22Rv1 (cell line): ENCODE measurements around the gene RAD51B.

ENCODE experiments used
- ZFX ChIP-seq: fragments of 450-650 bp; IDR thresholded peaks from 2 replicates; pipeline ENCODE4 v1.6.1; 2017; ENCODE audit warnings: antibody characterized with exemption, borderline replicate concordance
- TF ChIP-seq, protein P1 (sequence below): fragments of 450-650 bp; IDR thresholded peaks from 2 replicates; pipeline ENCODE4 v1.5.1; 2017; ENCODE audit warnings: mild to moderate bottlenecking

DNA sequence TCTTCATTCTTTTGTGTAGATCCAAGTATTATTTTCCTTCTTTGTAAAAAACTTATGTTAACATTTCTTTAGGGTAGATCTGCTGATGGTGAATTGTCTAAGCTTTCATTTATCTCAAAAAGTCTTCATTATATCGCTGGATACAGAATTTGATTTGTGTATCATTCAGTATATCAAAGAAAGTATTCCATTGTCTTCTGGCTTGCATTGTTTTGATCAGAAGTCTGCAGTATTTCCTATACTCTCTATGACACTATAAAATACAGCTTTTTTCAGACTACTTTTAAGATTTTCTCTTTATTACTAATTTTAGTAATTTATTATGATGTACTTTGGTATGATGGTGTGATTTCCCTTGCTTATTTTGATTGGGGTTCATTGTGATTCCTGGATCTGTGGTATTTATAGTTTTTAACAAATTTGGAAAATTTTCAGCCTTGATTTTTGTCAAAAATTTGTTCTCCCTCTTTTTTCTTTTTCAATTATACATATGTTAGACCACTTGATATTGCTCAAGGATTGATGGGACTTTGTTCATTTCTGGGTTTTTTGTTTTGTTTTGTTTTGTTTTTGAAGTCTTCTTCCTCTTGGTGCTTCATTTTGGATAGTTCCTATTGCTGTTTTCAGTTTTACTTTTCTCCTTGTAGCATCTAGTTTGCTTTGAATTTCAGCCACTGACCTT lies 796.8 kb downstream of the RAD51B start:
- TF ChIP-seq, protein P1, sequence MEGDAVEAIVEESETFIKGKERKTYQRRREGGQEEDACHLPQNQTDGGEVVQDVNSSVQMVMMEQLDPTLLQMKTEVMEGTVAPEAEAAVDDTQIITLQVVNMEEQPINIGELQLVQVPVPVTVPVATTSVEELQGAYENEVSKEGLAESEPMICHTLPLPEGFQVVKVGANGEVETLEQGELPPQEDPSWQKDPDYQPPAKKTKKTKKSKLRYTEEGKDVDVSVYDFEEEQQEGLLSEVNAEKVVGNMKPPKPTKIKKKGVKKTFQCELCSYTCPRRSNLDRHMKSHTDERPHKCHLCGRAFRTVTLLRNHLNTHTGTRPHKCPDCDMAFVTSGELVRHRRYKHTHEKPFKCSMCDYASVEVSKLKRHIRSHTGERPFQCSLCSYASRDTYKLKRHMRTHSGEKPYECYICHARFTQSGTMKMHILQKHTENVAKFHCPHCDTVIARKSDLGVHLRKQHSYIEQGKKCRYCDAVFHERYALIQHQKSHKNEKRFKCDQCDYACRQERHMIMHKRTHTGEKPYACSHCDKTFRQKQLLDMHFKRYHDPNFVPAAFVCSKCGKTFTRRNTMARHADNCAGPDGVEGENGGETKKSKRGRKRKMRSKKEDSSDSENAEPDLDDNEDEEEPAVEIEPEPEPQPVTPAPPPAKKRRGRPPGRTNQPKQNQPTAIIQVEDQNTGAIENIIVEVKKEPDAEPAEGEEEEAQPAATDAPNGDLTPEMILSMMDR, result no peak
- no peak for TF ChIP-seq ZFX
